Cerebellar cortex (tissue), 1 donor: ENCODE measurements around the gene USP51.
A peak's percentile ranks its signal among the peaks of the same experiment; 100 is the strongest.
"Not testable (repeated sequence)": the region's sequence is repeated elsewhere in the genome, so short reads cannot be mapped to it uniquely, and the experiment has no call there.

Source experiments
- DNase-seq: peaks from one replicate; pipeline ENCODE4 v3.0.0-alpha.2; 2015; ENCODE audit warnings: low spot score

Gene USP51

GRCh38 chrX:55489314-55490009, at the start of gene USP51:
USP51 (minus strand) TSS chrX:55489848; CDS start chrX:55488939, 909 bp downstream.
- peak; percentile 51 for DNase-seq

GRCh38 chrX:55524487-55524886, 34.8 kb upstream of the USP51 start:
- peak; percentile 5 for DNase-seq

GRCh38 chrX:55523356-55523755, 33.7 kb upstream of the USP51 start:
- DNase-seq: no peak

- no peak for DNase-seq
Observed at GRCh38 chrX:55522596-55523276, 33.1 kb upstream of the USP51 start.

GRCh38 chrX:55521687-55522086, 32.0 kb upstream of the USP51 start:
- no peak for DNase-seq

GRCh38 chrX:55516794-55517481, 27.3 kb upstream of the USP51 start:
- DNase-seq: not testable (repeated sequence)

- DNase-seq: not testable (repeated sequence)
Observed at GRCh38 chrX:55513045-55513737, 23.5 kb upstream of the USP51 start.

GRCh38 chrX:55508410-55509152, 18.9 kb upstream of the USP51 start:
- DNase-seq: not testable (repeated sequence)

GRCh38 chrX:55507699-55508098, 18.1 kb upstream of the USP51 start:
- DNase-seq: not testable (repeated sequence)

- DNase-seq: not testable (repeated sequence)
Observed at GRCh38 chrX:55507010-55507409, 17.4 kb upstream of the USP51 start.

GRCh38 chrX:55490974-55491373, 1.3 kb upstream of the USP51 start:
- no peak for DNase-seq

- no peak for DNase-seq
Observed at GRCh38 chrX:55490121-55490520, 473 bp upstream of the USP51 start.

- peak; percentile 76 for DNase-seq
Observed at GRCh38 chrX:55488593-55489313, 895 bp downstream of the USP51 start.

- DNase-seq: peak; percentile 15
Observed at GRCh38 chrX:55488006-55488592, 1.5 kb downstream of the USP51 start.

GRCh38 chrX:55487143-55487542, 2.5 kb downstream of the USP51 start:
- DNase-seq: no peak

- no peak for DNase-seq
Observed at GRCh38 chrX:55486736-55487135, 2.9 kb downstream of the USP51 start.

GRCh38 chrX:55484948-55485347, 4.7 kb downstream of the USP51 start:
- no peak for DNase-seq

- DNase-seq: no peak
Observed at GRCh38 chrX:55480390-55481062, 9.1 kb downstream of the USP51 start.

GRCh38 chrX:55479956-55480355, 9.7 kb downstream of the USP51 start:
- not testable (repeated sequence) for DNase-seq

GRCh38 chrX:55465791-55466190, 23.9 kb downstream of the USP51 start:
- not testable (repeated sequence) for DNase-seq
